WERI-Rb-1 (cell line): ENCODE results near the gene DIPK1B.
A peak's percentile ranks its signal among the peaks of the same experiment; 100 is the strongest.

Source experiments
- DNase-seq: peaks from one replicate; pipeline ENCODE4 v3.0.0-alpha.2; 2020
- H3K27ac ChIP-seq: fragments of 250-450 bp; sonication (Bioruptor Pico); 2 replicates; pipeline ENCODE4 v1.5.1; 2020; ENCODE audit warnings: mild to moderate bottlenecking, moderate library complexity
- H3K27me3 ChIP-seq: fragments of 250-450 bp; sonication (Bioruptor Pico); 2 replicates; pipeline ENCODE4 v1.5.1; 2021; ENCODE audit warnings: mild to moderate bottlenecking, low read depth, moderate library complexity; ENCODE audit not compliant: insufficient read depth, severe bottlenecking
- H3K36me3 ChIP-seq: fragments of 250-450 bp; sonication (Bioruptor Pico); 2 replicates; pipeline ENCODE4 v1.5.1; 2020; ENCODE audit warnings: mild to moderate bottlenecking, moderate library complexity
- H3K4me3 ChIP-seq: 2 replicates; pipeline ENCODE4 v1.5.1; 2011; ENCODE audit warnings: low read depth, mild to moderate bottlenecking, control low read depth, low read length
- H3K9me3 ChIP-seq: fragments of 250-450 bp; sonication (Bioruptor Pico); 2 replicates; pipeline ENCODE4 v1.5.1; 2021; ENCODE audit warnings: mild to moderate bottlenecking, moderate library complexity; ENCODE audit not compliant: severe bottlenecking
- CTCF ChIP-seq: IDR thresholded peaks from 2 replicates; pipeline ENCODE4 v1.5.1; 2011; ENCODE audit warnings: low read depth, mild to moderate bottlenecking, control low read depth, inconsistent platforms, low read length

DIPK1B gene

GRCh38 chr9:136690806-136691261, 21.5 kb upstream of the DIPK1B start:
- DNase-seq: no peak
- Histone ChIP-seq H3K4me3 (no peak overlapping the region), H3K36me3 (no peaks in the 10 kb centered on the region; the same call in 1 of the 2 replicates), H3K27ac (no peak overlapping the region), H3K27me3 (no peaks in the 10 kb centered on the region), H3K9me3 (no peaks in the 10 kb centered on the region)
- TF ChIP-seq CTCF: no peak

GRCh38 chr9:136691316-136692184, 20.8 kb upstream of the DIPK1B start:
- no peaks in the 10 kb centered on the region for H3K9me3 ChIP-seq
- no peaks in the 10 kb centered on the region for H3K27me3 ChIP-seq
- no peaks in the 10 kb centered on the region for H3K36me3 ChIP-seq
- no peak for TF ChIP-seq CTCF
- H3K27ac ChIP-seq: no peak overlapping the region
- no peak for DNase-seq
- no peak overlapping the region for H3K4me3 ChIP-seq

- no peaks in the 10 kb centered on the region for H3K36me3 ChIP-seq
- no peak overlapping the region for H3K4me3 ChIP-seq
- H3K27me3 ChIP-seq: no peaks in the 10 kb centered on the region
- DNase-seq: no peak
- H3K9me3 ChIP-seq: no peaks in the 10 kb centered on the region
- no peak for TF ChIP-seq CTCF
- peak overlapping the region; percentile 18; the same call in 1 of the 2 replicates for H3K27ac ChIP-seq
Observed at GRCh38 chr9:136692185-136693134, 19.9 kb upstream of the DIPK1B start.

GRCh38 chr9:136693135-136693489, 19.3 kb upstream of the DIPK1B start:
- no peaks in the 10 kb centered on the region for H3K9me3 ChIP-seq
- DNase-seq: no peak
- TF ChIP-seq CTCF: no peak
- no peaks in the 10 kb centered on the region for H3K27me3 ChIP-seq
- H3K36me3 ChIP-seq: no peaks in the 10 kb centered on the region
- no peak overlapping the region for H3K4me3 ChIP-seq
- H3K27ac ChIP-seq: peak overlapping the region; percentile 18; the same call in 1 of the 2 replicates

GRCh38 chr9:136693490-136694162, 18.7 kb upstream of the DIPK1B start:
- Histone ChIP-seq H3K9me3 (no peaks in the 10 kb centered on the region), H3K27me3 (no peaks in the 10 kb centered on the region), H3K4me3 (no peak overlapping the region), H3K36me3 (no peaks in the 10 kb centered on the region), H3K27ac (peak overlapping the region; percentile 99)
- no peak for DNase-seq
- no peak for TF ChIP-seq CTCF
